Activated CD8-positive, alpha-beta memory T cell treated with anti-CD3 and anti-CD28 coated beads, Interleukin-2, amount 50 U/mL, for 24 hours (primary cell): Measurements from ENCODE around the gene METRN.
A peak's percentile ranks its signal among the peaks of the same experiment; 100 is the strongest.
"Not testable (repeated sequence)": the region's sequence is repeated elsewhere in the genome, so short reads cannot be mapped to it uniquely, and the experiment has no call there.

Source experiments
- DNase-seq: peaks from one replicate; pipeline ENCODE4 v3.0.0-alpha.2; 2020; ENCODE audit errors: extremely low read depth

METRN gene

DNA sequence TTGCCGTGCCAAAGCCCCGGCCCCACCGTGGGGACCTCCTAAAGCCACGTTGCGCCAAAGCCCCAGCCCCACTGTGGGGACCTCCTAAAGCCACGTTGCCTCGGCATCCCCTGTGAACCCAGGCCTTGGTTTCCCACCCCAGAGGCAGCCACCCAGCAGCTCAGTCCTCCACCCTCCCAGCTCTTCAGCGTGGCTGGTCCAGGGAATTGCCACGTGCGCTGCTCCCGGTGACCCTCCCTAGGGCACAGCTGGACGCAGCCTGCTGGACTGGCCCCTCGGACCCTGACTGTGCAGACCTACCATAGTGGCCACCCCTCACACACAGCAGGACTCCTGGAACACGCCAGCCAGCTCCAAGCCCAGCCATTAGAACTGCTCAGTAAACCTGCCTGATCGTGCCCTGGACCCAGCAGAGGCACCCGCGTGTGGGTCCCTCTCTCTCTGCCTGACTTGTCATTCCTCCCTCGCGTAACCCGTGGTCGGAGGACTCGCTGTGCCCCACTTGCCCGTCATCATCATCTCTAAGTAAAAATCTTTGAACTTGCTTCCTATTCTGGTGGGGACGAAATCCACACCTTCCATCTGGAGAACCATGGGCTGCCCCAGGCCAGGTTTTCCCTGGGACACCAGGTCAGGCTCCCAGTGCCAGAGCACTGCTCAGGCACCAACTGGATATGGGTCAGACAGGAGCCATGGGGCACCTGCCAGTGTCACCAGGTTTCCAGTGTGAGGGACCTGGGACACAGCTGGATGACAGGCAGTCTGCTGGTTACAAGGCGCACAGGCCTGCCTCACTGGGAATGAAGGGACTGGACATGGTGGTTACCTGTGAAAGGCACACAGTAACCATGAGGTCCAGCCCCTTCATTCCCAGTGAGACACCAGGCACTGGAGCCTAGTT, 20.3 kb downstream of the METRN start:
- no peak for DNase-seq

DNA sequence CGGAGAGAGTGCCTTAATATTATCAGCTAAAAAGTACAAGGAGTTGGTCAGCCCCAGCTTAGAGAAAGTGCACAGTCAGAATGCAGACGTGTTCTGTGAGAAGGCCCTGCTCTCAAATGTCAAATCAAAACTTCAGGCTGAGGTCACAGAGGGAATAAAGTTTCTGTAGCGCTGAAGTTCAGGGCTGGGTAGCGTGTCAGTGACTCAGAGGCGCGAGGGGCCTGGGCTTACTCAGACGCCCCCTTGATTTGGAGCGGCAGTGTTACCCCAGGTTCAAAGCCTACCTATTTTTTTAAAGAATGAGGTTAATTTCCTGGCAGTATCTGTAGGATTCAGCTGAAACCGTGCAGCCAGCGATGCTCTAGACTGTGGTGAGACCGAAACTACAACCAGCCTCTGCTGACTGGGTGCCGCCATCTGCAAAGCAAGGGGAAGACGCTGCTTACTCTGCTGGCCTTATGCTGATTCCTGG, 21.1 kb downstream of the METRN start:
- DNase-seq: peak; percentile 29

DNA sequence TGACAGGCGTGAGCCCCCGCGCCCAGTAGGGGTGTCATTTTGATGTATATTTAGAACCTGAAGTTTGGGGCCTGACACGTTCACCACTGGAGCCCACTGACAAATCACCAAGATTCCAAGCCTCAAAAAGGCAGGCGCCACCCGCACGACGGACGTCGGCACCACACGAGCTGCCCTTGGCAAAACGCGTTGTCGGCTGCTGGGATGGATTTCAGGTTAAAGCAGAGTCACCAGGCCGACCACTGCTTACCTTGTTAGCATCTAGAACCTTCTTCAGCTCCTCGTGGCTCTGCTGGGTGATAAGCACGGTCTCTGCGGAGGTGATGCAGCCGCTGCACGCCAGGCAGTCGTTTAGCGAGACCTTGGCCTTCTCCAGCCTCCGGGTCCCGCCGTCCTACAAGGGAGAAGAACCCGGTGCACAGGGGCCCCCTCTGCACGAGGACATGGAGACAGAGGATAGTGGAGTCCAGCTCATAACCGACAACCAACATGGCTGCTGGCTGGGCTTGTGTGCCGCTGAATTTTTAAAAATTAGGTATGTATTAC, 22.1 kb downstream of the METRN start:
- no peak for DNase-seq

DNA sequence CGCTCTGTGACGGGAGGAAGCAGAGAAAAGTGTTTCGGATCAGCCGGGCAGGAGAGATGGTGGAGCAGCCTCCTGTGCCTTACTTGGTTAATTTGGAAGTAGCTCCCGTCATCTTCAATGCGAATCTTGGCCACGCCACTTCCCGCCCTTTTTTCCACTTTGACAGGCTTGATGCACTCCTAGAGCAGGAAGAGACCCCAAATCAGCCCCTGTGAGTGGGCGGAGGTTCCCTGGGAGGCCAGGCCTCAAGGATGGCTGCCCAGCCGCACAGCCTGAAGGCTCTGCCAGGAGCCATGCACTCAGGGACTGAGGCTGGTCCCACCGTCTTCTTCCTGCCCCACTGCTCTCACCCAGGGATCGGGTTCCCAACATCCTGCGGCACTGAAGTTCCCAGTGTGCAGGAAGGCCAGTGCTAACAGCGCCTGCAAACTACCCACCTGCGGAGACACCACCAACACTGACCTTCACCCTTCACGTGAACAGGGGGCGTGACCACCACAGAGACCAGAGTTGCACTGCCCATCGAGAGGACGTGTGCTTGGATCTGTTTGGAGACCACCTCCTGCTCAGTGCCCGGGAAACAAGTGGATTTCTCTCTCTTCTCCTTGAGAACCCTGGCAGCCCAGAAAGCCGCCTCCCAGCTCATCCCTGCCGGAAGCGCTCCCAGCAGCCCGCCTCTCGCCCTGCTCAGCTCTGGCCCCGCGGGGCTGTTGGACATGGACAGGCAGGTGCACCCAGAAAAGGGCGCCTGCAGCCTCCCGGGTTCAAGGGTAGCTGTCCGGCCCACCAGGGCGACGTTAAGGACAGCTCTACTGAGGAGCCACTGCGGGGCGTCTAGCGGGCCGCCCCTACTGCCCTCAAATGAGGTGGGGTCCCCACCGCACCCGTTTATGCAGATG, 24.9 kb downstream of the METRN start:
- DNase-seq: no peak

DNA sequence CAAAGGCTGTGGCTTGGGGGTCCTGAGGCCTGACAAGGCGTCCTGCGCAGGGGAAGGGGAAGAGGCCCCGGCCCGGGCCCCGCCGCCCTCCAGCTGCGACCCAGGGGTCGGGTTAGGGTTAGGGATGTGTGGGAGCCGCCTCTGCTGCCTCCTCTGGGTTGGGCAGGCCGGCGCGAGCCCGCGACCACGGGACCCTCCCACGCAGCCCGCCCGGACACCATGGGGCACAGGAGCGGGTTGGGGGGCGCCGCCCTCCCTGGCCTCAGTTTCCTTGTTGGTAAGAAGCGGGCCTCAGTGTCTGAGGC, 25.5 kb downstream of the METRN start:
- no peak for DNase-seq

DNA sequence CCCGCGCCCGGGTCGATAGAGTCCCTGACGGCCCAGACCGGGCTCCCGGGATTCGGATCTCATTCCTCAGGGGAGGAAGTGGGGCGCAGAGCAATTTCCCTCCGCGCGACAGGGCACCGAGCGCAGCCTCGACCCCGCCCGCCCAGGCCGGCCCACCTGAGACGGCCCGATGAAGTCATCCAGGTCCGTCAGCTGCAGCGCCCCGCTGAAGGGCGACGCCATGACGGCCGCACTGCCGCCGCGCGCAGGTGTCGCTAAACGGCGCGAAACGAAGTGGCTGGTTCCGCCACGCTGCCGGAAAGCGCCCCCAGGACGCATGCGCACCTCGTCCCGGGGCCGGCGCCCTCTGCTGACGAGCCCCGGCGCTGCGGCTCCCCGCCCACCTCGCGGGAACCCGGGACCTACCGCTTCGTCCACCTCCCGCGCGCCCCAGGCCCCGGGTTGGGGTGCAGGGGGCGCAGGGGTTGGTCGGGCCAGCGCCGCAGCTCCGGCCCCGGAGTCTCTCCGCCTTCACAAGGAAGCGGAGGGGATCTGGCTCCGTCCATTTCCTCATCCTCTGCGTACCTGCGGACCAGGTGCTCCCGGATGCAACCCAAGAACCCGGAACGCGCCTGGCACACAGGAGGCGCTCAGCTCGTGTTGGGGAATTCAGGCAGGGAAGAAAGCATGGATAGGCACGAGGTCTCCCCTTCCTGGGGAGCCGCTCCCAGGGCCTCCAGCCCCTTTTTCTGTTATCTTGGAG, 26.0 kb downstream of the METRN start, which contains the start of gene CIAO3:
Gene CIAO3 (minus strand): TSS at position 234 of the 742 bp plus-strand sequence. CDS start 12 bp downstream, at position 222.
- DNase-seq: peak; percentile 84

DNA sequence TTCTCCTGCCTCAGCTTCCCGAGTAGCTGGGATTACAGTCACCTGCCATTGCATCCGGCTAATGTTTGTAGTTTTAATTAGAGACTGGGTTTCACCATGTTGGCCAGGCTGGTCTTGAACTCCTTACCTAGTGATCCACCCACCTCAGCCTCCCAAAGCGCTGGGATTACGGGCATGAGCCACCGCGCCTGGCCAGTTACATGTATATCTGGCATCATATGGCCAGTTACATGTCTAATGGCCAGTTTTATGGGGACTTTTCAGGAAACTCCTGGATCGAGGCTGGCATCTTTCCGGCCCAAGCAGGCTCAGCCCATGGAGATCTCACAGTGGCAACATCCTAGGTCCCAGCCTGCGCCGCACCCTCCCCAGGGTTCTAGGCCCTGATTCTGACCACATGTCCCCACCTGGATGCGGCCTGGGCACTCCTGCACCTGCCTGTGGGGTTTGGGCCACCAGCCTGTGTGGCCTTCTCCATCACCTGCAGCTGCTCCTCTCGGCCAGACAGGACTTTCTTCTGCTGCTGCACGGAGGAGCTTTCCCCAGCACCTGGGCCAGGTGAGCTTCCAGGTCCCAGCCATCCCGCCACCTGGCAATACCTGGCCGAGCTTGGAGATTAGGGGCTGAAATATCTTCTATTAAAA, 27.2 kb downstream of the METRN start:
- no peak for DNase-seq

DNA sequence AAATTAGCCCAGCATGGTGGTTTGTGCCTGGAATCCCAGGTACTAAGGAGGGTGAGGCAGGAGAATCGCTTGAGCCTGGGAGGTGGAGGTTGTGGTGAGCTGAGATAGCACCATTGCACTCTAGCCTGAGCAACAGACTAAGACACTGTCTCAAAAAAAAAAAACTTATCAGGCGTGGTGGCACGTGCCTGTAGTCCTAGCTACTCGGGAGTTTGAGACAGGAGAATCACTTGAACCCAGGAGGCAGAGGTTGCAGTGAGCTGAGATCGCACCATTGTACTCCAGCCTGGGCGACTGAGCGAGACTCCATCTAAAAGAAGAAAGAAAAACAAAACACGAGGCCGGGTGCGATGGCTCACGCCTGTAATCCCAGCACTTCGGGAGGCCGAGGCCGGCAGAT, 28.0 kb downstream of the METRN start:
- not testable (repeated sequence) for DNase-seq

DNA sequence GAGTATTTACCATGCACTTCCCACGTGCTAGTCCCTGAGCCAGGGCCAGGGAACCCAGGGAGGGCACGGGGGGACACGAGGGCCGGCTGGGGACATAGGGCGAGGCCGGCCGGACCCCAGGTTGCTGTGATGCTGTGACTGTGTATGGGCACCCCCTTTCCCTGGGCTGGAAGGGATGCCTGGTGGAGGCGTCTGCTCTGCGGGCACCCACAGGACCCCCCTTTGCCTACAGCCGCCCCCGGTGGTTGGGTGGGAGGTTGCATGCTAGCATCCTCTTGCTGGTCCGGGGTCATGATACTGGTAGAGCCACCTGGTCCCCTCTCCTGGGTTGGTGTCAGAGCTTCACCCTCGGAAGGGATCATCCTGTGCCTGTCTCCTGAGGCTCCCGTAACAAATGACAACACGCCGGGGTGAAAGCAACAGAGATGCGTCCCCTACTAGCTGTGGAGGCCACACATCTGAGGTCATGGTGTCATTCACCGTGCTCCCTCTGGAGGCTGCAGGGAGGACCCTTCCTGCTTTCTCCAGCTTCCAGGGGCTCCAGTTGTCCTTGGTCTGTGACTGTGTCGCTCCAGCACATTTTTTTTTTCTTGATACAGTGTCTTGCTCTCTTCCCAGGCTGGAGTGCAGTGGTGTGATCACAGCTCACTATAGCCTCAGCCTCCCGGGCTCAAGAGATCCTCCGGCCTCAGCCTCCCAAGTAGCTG, 29.0 kb downstream of the METRN start:
- no peak for DNase-seq

DNA sequence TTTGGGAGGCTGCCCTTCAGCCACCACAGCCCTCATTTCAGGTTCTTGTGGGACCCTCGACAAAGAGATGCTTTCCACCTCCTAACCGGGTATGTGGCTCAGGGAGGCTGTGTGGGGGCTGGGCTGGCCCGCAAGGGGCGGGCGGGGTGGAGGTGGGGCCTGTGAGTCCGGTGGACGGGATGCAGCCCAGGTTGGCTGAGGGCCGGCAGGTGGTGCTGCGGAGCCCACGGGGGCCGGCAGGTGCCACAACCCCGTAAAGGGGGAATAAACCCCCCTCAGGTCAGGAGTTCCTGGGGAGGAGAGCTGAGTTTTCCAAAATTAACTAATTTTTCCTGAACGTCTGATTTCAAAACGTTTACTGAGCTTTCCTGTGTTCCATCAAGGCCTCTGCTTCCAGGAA, 30.8 kb downstream of the METRN start:
- no peak for DNase-seq

DNA sequence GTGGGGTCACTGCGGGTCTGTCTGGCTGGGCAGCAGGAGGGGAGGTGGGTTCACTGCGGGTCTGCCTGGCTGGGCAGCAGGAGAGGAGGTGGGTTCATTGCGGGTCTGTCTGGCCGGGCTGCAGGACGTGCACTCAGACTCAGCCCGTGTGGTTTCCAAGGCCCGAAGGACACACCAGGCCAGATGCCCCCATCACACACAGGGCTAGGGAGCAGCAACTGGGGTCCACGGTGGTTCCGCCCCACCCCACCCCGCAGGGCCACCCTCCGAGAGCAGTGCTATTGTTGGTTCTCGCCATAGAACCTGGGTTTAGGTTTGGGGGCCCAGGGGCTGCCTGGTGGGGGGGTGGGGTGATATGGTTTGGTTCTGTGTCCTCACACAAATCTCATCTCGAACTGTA, 31.7 kb downstream of the METRN start:
- no peak for DNase-seq

DNA sequence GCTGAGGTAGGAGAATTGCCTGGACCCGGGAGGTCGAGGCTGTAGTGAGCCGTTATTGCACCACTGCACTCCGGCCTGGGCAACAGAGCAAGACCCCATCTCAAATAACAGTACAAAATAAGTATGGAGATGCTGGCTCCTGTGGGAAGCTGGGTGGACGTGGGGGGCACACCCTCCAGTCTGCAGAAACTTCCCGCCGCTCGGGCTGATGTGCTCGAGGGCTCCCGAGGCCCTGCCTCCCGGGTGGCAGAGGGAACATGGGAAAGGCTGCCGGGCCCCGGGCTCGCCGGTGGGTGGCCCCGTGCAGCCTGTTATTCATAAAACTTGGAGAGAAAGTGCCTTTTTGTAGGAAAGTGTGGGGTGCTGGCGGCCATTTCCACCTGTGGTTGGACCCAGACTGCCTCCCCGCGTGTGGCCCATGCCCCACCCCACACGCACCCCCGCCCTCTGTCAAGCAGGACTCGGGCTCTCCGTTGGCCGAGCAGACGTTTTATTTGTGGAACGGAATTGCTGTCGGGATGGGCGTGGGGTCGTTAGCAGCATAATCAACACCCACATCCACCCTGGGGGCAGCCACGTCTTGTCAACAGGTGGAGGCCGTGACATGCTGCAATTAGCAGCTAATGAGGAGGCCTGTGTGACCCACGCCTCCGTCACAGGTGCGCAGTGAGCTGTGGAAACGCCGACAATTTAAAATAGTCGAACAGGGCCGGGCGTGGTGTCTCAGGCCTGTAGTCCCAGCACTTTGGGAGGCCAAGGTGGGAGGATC, 33.2 kb downstream of the METRN start:
- no peak for DNase-seq

DNA sequence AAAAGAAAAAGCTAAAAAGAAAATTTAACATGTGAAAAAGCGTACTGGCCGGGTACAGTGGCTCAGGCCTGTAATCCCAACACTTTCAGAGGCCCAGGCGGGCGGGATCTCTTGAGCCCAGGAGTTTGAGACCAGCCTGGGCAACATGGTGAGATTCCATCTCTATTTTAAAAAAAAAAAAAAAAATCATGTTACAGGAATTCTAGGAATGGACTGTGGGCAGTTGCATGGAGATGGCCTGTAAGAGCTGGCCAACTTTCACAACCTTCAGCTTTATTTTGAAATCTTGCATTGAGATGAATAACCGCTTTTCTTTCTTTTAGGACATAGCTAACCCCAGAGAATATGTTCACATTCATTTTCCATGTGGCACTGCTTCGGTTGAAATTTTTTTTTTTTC, 34.1 kb downstream of the METRN start:
- no peak for DNase-seq

DNA sequence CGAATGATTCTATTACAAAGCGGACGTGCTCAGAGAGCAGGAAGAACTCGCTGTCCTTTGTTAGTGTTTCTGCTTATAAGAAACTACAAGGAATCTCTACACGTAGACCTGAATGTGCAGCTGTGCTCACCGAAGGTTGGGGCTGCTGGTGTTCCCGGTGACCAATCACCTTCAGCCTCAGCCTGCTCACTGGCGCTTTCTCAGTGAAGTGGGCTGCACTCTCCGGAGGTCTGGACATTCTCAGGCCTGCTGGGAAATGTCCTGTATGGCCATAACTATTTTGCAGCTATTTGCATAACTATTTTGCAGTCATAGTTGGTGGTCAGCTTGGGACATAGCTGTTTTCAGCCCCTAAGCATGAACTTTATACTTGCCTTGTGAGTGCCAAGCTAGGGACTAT, 35.6 kb downstream of the METRN start:
- no peak for DNase-seq

DNA sequence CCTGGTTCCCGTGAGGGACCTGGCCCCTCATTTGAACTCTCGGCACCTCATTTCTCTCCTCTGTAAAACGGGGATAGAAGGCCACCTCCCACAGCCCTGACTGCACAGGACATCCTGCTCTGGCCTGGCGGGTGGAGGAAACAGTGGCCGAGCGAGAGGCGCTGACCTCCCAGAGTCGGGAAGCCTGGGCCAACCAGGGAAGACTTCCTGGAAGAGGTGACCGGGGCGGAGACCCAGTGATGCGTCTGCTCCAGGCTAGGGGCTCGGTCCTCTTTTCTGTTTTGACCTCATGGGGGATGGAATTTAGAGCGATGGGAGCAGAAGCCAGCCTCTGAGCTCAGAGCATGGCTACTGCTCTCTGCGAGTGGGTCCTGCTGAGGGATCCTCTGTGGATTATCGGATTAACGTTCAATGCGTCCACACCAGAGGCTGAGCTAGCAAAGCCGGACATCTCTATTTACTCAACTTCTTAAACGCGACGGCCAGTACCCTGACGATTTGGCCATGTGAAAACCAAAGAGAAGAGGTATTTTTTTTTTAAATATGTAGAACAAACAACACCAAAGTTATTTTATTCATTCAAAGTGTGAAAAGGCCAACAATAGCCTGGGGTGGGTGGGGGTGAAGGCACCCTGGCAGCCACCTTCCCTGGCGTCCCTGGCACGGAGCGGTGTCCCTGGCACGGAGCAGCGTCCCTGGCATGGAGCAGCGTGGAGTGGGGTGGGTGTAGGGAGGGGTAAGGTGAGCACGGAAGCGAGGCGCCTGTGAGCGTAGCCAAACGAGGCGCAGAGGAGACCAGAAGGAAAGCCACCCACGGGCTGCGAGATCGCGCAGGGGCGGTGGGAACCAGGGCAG, 36.5 kb downstream of the METRN start:
- DNase-seq: no peak

DNA sequence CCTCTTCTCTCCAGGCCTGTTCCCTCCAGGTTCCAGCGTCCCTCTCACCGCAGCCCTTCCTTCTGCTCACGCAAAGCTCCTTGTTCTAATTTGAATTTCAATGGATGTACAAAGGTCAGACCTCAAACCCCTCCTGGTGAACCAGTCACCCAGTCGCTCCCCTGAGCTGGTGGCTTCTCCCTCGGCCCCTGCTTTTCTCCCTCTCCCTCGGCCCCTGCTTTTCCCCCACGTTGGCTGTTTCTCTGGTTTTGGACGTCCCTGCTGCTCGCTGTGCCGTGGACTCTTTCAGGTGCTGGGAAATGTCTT, 37.0 kb downstream of the METRN start:
- DNase-seq: no peak

DNA sequence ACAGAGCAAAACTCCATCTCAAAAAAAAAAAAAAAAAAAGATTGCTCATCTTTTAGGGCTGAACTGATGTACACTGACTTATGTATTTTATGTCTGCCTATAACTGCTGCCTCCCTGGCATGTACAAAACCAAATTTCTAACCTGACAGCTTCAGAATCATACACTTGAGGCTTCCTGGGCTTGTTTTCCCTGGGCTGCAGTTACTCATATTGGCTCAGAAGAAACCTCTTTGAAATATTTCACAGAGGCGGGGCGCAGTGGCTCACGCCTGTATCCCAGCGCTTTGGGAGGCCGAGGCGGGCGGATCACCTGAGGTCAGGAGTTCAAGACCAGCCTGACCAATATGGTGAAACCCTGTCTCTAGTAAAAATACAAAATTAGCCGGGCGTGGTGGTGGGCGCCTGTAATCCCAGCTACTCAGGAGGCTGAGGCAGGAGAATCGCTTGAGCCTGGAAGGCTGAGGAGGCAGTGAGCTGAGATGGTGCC, 39.2 kb downstream of the METRN start:
- DNase-seq: not testable (repeated sequence)

DNA sequence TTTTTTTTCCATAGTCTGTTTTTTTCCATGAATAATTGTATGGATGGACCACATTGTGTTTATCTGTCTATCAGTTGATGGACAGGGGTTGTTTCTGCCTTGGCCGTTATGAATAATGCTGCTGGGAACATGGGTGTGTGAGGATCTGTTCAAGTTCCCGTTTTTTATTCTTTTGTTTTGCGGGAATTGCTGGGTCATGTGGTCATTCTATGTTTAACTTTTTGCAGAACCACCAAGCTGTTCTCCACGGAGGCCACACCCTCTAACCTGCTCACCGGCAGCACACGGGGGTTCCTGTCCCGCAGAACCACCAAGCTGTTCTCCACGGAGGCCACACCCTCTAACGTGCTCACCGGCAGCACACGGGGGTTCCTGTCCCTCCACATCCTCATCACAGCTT, 39.7 kb downstream of the METRN start:
- no peak for DNase-seq

DNA sequence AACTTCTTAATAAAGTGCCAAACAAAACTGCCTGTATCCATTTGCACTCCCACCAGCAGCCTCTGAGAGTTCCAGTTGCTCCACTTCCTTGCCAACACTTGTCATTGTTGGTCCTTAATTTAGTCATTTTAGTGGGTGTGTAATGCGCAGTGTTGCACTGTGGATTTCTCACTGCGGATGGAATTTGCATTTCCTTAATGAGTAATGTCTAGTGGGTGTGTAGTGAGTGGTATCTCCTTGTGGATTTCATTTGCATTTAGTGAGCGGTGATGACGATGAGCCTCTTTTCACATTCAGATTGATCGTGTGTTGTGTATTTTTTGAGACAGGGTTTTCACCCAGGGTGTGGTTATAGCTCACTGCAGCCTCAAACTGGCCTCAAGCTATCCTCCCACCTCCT, 41.5 kb downstream of the METRN start:
- DNase-seq: no peak
